ENCODE results near the gene PTPRB. TPM values are rescaled to one million over a fixed set of nuclear protein-coding genes. Genes with fewer than 3 reads are reported as not detected.

PTPRB gene
- total RNA-seq, 2 experiments from 2014 or later: not detected

DNA sequence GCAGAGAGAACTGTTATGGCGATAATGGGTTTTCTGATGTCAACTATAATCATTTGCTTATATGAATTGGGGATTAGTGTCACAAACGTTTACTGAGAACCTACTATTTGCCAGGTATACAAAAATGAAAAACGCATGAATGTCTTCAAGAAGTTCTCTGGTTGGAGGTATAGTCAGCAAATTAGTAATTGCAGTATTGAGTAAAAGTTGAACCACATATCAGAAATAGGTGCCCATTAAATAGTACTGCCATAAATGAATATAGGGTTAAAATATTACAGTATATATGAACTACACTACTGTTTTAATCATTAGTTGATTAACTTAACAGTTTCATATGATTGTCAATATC lies 60.0 kb downstream of the PTPRB start:
- intact Hi-C loops (cut with micrococcal nuclease): loop anchor here (1.0 to 2.0 kb wide), 2 partner anchors 677 to 698 kb away; no protein-coding TSS in a partner anchor
- no peaks in the 10 kb centered on the region for H3K4me1 Mint-ChIP-seq (ENCODE audit: low read depth)
- POLR2A ChIA-PET: no interaction called here

DNA sequence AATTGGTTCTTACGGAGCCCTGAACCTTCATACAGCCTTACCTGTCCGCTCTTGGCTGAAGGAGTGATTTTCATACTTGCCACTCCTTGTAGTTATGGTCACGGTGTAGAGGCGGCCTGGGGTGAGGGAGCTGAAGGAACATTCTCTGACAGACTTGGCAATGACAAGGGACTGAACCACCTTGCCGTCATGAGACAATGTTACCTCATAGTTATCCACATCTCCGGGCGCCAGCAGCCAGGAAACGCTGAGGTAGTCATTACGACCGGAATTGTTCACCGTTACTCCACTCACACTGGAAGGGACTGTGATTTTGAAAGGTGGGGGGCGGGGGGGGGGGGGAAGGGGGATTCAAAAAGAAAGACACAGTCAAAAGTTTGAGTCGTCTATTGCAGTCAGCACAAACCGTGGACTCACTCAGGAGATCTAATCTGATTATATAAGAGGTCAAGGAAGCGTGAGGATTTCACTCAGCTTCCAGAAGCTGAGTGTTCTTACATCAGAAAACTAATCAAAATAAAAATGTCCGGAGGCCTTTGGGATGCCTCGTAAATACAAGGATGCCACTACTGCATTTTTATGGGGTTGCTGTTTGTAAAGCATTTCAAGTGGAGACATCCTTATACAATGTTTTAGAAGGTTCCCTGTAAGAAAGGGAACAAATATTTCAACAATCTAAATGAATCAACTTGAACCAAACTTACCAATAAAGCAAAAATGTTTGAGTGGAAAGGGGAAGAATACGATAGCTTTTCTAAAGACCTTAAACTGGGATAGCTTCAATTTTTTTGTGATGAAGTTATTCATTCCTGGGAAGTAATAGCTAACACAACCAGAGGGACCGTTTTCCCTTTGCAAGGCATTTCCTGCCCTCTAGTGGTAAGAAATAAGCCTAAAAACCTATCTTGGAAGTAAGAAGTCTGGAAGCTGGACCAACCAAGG lies 60.6 kb downstream of the PTPRB start:
- CTCF ChIA-PET: interaction anchor here (0.6 to 3.1 kb wide), 14 partner anchors 8 to 704 kb away, joined by 3 to 57 read pairs (median 4); no protein-coding TSS in a partner anchor
- Mint-ChIP-seq H3K9me3 (no peaks in the 10 kb centered on the region), H3K4me1 (ENCODE audit: low read depth) (no peaks in the 10 kb centered on the region), H3K4me3 (no peak overlapping the region), H3K27me3 (peaks cover 5% of the 10 kb centered on the region), H3K27ac (no peak overlapping the region), H3K36me3 (no peaks in the 10 kb centered on the region)
- DNase-seq: no peak
- intact Hi-C loops (cut with micrococcal nuclease): loop anchor here (1.0 to 2.0 kb wide), 2 partner anchors 676 to 698 kb away; no protein-coding TSS in a partner anchor
- POLR2A ChIA-PET: no interaction called here

More for the DNA sequence above, 60.0 kb downstream of the PTPRB start:
- no peaks in the 10 kb centered on the region for H3K36me3 Mint-ChIP-seq
- CTCF ChIA-PET: interaction anchor here (0.6 to 3.1 kb wide), 13 partner anchors 13 to 704 kb away, joined by 3 to 57 read pairs (median 4); no protein-coding TSS in a partner anchor
- no peak for DNase-seq
- H3K27me3 Mint-ChIP-seq: peaks cover 3% of the 10 kb centered on the region
- no peak overlapping the region for H3K27ac Mint-ChIP-seq
- H3K4me3 Mint-ChIP-seq: no peak overlapping the region
- H3K9me3 Mint-ChIP-seq: no peaks in the 10 kb centered on the region

- Mint-ChIP-seq H3K4me1 (ENCODE audit: low read depth) (no peaks in the 10 kb centered on the region), H3K36me3 (no peaks in the 10 kb centered on the region), H3K4me3 (no peak overlapping the region), H3K9me3 (no peaks in the 10 kb centered on the region), H3K27me3 (peaks cover 9% of the 10 kb centered on the region), H3K27ac (no peak overlapping the region)
- POLR2A ChIA-PET: no interaction called here
- no peak for DNase-seq
- intact Hi-C loops (cut with micrococcal nuclease): no loop called here
- CTCF ChIA-PET: no interaction called here
Observed at GRCh38 chr12:70571705-70572268, 65.4 kb downstream of the PTPRB start.

DNA sequence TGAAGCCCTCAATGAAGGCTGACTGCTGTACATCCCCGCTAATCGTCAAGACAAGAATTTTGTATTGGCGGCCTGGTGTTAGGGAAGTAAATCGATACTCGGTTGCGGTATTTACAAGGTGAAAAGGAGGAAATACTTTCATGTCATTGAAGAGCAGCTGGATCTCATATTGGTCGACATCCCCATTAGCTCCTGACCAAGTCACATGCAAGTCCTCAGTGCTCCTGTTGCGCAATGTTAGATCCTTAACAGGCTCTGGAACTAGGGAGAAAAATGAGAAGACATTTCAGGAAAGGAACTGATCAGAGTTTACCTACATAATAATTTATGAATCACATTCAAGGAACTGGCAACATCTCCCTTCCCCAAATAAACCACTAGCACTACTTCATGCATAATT lies 66.2 kb downstream of the PTPRB start:
- H3K9me3 Mint-ChIP-seq: no peaks in the 10 kb centered on the region
- no peak overlapping the region for H3K27ac Mint-ChIP-seq
- CTCF ChIA-PET: no interaction called here
- no peaks in the 10 kb centered on the region for H3K36me3 Mint-ChIP-seq
- intact Hi-C loops (cut with micrococcal nuclease): no loop called here
- H3K4me1 Mint-ChIP-seq (ENCODE audit: low read depth): no peaks in the 10 kb centered on the region
- POLR2A ChIA-PET: no interaction called here
- DNase-seq: no peak
- H3K27me3 Mint-ChIP-seq: peaks cover 9% of the 10 kb centered on the region
- no peak overlapping the region for H3K4me3 Mint-ChIP-seq

DNA sequence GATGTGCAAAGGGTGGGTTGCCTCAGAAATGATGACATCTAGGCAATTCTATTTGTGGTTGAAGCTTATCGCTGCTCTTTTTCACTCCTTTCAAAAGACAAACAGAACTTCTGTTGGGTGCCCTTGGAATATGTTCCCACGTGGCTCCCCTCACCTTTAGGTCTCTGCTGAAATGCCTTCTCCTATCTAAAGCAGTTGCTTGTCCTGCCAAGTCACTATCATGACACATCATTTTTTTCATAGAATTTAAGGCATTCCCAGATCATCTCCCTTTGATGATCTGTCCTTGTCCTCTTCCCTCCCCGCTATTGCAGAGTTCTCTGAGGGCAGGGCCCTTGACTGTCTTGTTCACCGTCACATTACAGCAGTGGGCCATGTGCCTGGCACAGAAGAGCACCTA lies 75.7 kb downstream of the PTPRB start:
- no peak overlapping the region for H3K27ac Mint-ChIP-seq
- H3K4me1 Mint-ChIP-seq (ENCODE audit: low read depth): no peaks in the 10 kb centered on the region
- peaks cover 7% of the 10 kb centered on the region for H3K27me3 Mint-ChIP-seq
- intact Hi-C loops (cut with micrococcal nuclease): no loop called here
- ChIA-PET CTCF (no interaction called here), POLR2A (no interaction called here)
- no peak overlapping the region for H3K4me3 Mint-ChIP-seq
- no peak for DNase-seq
- no peaks in the 10 kb centered on the region for H3K36me3 Mint-ChIP-seq
- H3K9me3 Mint-ChIP-seq: no peaks in the 10 kb centered on the region

- no peaks in the 10 kb centered on the region for H3K4me1 Mint-ChIP-seq (ENCODE audit: low read depth)
Observed at GRCh38 chr12:70560671-70561070, 76.6 kb downstream of the PTPRB start.

DNA sequence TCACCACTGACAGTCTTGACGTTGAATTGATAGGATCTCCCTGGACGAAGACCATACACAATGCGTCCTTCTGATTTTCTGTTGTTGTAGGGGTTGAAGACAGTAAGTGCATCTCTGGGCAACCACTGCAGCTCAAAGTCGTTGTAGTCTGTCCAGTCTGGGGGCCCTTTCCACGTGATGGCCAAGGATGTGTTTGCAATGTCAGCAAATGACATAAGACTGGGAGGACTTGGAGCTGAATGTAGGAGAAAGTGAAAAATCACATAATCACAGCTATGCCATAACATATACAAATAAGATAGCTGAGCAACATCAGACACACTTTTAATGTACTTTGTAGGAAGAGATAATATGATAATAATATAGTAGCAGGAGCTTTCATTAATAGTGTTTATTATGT lies 77.8 kb downstream of the PTPRB start:
- intact Hi-C loops (cut with micrococcal nuclease): no loop called here
- Mint-ChIP-seq H3K9me3 (no peaks in the 10 kb centered on the region), H3K4me1 (ENCODE audit: low read depth) (no peaks in the 10 kb centered on the region), H3K4me3 (no peak overlapping the region), H3K27ac (no peak overlapping the region), H3K36me3 (no peaks in the 10 kb centered on the region), H3K27me3 (peaks cover 9% of the 10 kb centered on the region)
- ChIA-PET CTCF (interaction anchor here (1.1 kb wide), 1 partner anchor 18 kb away, joined by 4 read pairs; no protein-coding TSS in a partner anchor), POLR2A (no interaction called here)
- DNase-seq: no peak

More at GRCh38 chr12:70560671-70561070, 76.6 kb downstream of the PTPRB start:
- no peaks in the 10 kb centered on the region for H3K36me3 Mint-ChIP-seq
- CTCF ChIA-PET: no interaction called here
- peaks cover 7% of the 10 kb centered on the region for H3K27me3 Mint-ChIP-seq
- H3K4me3 Mint-ChIP-seq: no peak overlapping the region
- H3K9me3 Mint-ChIP-seq: no peaks in the 10 kb centered on the region
- no peak overlapping the region for H3K27ac Mint-ChIP-seq
- no peak for DNase-seq
- POLR2A ChIA-PET: no interaction called here
- intact Hi-C loops (cut with micrococcal nuclease): no loop called here

DNA sequence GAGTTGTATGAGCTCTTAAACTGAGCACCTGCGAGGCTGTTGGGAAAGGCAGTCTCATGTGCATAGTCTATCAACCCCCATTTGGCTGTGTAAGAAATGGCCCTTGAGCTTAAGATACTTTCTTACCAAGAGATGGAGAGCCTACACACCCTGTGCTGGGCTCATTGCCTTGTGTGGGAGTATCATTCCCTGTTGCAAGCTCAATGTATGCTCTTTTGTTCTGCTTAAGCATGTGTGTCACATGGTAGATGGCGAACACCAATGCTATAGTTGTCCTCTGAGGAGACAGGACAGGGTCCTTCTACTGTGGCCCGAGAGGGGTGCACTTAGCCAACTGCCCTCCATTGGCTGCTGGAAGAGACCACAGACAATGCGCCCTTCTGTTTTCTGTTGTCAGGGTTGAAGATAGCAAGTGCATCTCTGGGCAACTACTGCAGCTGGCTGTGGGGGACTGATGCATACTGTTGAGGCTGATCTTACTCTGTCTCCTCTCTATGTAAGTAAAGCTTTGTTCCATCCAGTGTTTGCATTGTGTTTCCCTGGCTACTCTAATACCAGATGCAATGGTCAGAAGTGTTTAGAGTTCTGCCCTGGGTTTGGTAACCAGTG lies 79.5 kb downstream of the PTPRB start:
- no peaks in the 10 kb centered on the region for H3K36me3 Mint-ChIP-seq
- no peak overlapping the region for H3K4me3 Mint-ChIP-seq
- no peak overlapping the region for H3K27ac Mint-ChIP-seq
- intact Hi-C loops (cut with micrococcal nuclease): no loop called here
- no peak for DNase-seq
- POLR2A ChIA-PET: no interaction called here
- peaks cover 5% of the 10 kb centered on the region for H3K27me3 Mint-ChIP-seq
- CTCF ChIA-PET: no interaction called here
- no peaks in the 10 kb centered on the region for H3K4me1 Mint-ChIP-seq (ENCODE audit: low read depth)
- no peaks in the 10 kb centered on the region for H3K9me3 Mint-ChIP-seq

DNA sequence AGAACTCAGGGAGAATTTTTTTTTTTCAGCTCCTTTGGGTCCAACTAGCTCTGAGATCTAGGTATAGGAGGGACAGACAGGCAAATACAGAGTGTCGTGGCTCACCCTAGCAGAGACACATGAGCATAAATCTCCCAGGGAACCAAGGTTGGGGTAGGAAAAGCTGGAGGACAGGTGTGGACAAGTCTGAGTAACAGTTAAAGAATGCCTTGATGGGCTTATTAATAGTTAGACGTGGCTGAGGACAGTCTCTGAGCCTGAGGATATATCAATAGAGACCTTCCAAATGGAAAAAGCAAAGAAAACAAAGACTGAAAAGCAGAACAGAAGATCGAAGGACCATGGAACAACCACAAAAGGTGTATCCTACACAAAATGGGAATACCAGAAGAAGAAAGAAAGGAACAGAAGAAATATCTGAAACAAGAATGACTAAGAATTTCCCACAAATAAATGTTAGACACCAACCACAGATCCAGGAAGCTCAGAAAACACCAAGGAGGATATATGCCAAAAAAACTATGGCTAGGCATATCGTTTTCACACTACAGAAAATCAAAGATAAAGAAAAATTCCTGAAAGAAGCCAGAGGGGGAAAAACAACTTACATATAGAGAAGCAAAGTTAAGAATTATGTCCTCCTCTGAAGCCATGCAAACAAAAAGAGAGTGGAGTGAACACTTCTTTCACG lies 80.9 kb downstream of the PTPRB start:
- CTCF ChIA-PET: no interaction called here
- intact Hi-C loops (cut with micrococcal nuclease): no loop called here
- Mint-ChIP-seq H3K4me1 (ENCODE audit: low read depth) (no peaks in the 10 kb centered on the region), H3K27ac (no peak overlapping the region), H3K9me3 (no peaks in the 10 kb centered on the region), H3K4me3 (no peak overlapping the region), H3K36me3 (no peaks in the 10 kb centered on the region), H3K27me3 (peaks cover 5% of the 10 kb centered on the region)
- POLR2A ChIA-PET: no interaction called here
- DNase-seq: no peak

DNA sequence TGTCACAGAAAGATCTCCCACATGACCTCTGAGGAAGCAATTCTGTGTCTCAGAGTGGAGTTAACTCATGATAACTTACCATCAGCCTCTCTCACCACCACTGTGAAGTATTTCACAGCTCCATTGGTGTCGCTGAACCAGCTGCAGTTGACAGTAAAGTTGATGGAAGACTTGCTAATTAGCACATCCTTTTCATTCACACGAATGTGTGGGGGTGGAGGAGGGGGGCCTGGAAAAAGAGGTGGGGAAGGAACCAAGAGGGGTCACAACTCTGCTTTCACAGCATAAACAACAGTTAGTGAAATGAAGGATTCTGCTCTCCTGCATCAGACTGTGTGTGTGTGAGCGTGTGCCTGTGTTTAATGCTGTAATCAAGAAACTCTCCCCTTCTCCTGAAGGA lies 82.1 kb downstream of the PTPRB start:
- H3K4me1 Mint-ChIP-seq (ENCODE audit: low read depth): no peaks in the 10 kb centered on the region
- DNase-seq: no peak
- H3K36me3 Mint-ChIP-seq: no peaks in the 10 kb centered on the region
- ChIA-PET CTCF (no interaction called here), POLR2A (no interaction called here)
- peaks cover 5% of the 10 kb centered on the region for H3K27me3 Mint-ChIP-seq
- no peak overlapping the region for H3K27ac Mint-ChIP-seq
- intact Hi-C loops (cut with micrococcal nuclease): no loop called here
- H3K9me3 Mint-ChIP-seq: no peaks in the 10 kb centered on the region
- H3K4me3 Mint-ChIP-seq: no peak overlapping the region

DNA sequence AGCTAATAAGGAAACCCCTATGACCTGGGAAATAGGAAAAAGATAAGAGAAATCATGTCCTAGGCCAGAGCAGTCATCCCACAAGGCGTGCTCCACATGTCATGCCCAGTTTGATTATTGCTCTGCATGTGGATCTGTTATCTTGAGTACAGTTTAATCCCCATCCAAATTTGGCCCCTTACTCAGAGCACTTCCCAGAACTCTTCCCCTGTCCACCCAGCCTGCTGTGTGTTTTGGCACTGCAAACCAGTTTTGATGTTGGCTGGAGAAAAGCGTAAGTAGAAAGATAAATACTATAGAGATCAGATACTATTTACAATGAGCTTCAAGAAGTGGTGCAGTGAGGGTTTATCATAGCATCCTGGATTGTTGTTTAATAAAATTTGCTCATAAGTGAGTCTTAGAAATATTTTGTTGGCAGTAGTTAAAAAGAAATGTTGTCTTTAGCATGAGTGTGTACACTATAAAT lies 83.8 kb downstream of the PTPRB start:
- no peak overlapping the region for H3K4me3 Mint-ChIP-seq
- H3K27me3 Mint-ChIP-seq: peaks cover 7% of the 10 kb centered on the region
- CTCF ChIA-PET: no interaction called here
- no peaks in the 10 kb centered on the region for H3K9me3 Mint-ChIP-seq
- POLR2A ChIA-PET: no interaction called here
- DNase-seq: no peak
- intact Hi-C loops (cut with micrococcal nuclease): no loop called here
- no peaks in the 10 kb centered on the region for H3K36me3 Mint-ChIP-seq
- no peaks in the 10 kb centered on the region for H3K4me1 Mint-ChIP-seq (ENCODE audit: low read depth)
- H3K27ac Mint-ChIP-seq: no peak overlapping the region

- H3K4me3 Mint-ChIP-seq: no peak overlapping the region
- POLR2A ChIA-PET: no interaction called here
Observed at GRCh38 chr12:70551731-70552130, 85.5 kb downstream of the PTPRB start.

More at GRCh38 chr12:70551731-70552130, 85.5 kb downstream of the PTPRB start:
- Mint-ChIP-seq H3K9me3 (no peaks in the 10 kb centered on the region), H3K27ac (no peak overlapping the region), H3K27me3 (peaks cover 9% of the 10 kb centered on the region), H3K4me1 (ENCODE audit: low read depth) (no peaks in the 10 kb centered on the region), H3K36me3 (no peaks in the 10 kb centered on the region)
- intact Hi-C loops (cut with micrococcal nuclease): no loop called here
- CTCF ChIA-PET: no interaction called here
- DNase-seq: no peak
